ENCODE measurements around the gene DCUN1D1. TPM values are rescaled to one million over a fixed set of nuclear protein-coding genes. Genes with fewer than 3 reads are reported as not detected.
"Not testable (repeated sequence)": the region's sequence is repeated elsewhere in the genome, so short reads cannot be mapped to it uniquely, and the experiment has no call there.

The DCUN1D1 gene
- 10 to 100 TPM; 60.2 to 63.1 TPM for total RNA-seq

- peak within 1 kb of the TSS; percentile 81 for H3K27ac Mint-ChIP-seq
- no peaks in the 10 kb centered on the region for H3K36me3 Mint-ChIP-seq (ENCODE audit: low read depth)
- H3K27me3 Mint-ChIP-seq = no peaks in the 10 kb centered on the region
- ChIA-PET CTCF (no interaction called here), POLR2A (interaction anchor here (0.6 to 2.1 kb wide), 10 partner anchors 9 to 657 kb away, joined by 3 to 11 read pairs (median 3); no protein-coding TSS in a partner anchor)
- no peaks in the 10 kb centered on the region for H3K9me3 Mint-ChIP-seq
- H3K4me3 Mint-ChIP-seq = peak within 1 kb of the TSS; percentile 93
- peak; percentile 89 for DNase-seq
- peaks cover 29% of the 10 kb centered on the region for H3K4me1 Mint-ChIP-seq
These were observed at the start of gene DCUN1D1 for GRCh38 chr3:182980204-182981037. Gene DCUN1D1, minus strand, starts transcription at chr3:182980538. Its CDS starts 49 bp downstream, at chr3:182980489.

GRCh38 chr3:183028416-183028815 lies 48.1 kb upstream of the DCUN1D1 start:
- CTCF ChIA-PET = no interaction called here
- no peak overlapping the region for H3K4me3 Mint-ChIP-seq
- no peak overlapping the region for H3K27ac Mint-ChIP-seq
- DNase-seq = no peak
- POLR2A ChIA-PET = no interaction called here
- H3K27me3 Mint-ChIP-seq = no peaks in the 10 kb centered on the region
- H3K9me3 Mint-ChIP-seq = no peaks in the 10 kb centered on the region
- H3K36me3 Mint-ChIP-seq (ENCODE audit: low read depth) = peaks cover 28% of the 10 kb centered on the region
- no peaks in the 10 kb centered on the region for H3K4me1 Mint-ChIP-seq

GRCh38 chr3:183027276-183027675 lies 46.9 kb upstream of the DCUN1D1 start:
- CTCF ChIA-PET = no interaction called here
- H3K27me3 Mint-ChIP-seq = no peaks in the 10 kb centered on the region
- POLR2A ChIA-PET = no interaction called here
- H3K4me3 Mint-ChIP-seq = no peak overlapping the region
- no peaks in the 10 kb centered on the region for H3K9me3 Mint-ChIP-seq
- H3K27ac Mint-ChIP-seq = no peak overlapping the region
- no peak for DNase-seq
- H3K4me1 Mint-ChIP-seq = no peaks in the 10 kb centered on the region
- H3K36me3 Mint-ChIP-seq (ENCODE audit: low read depth) = peaks cover 24% of the 10 kb centered on the region

GRCh38 chr3:183022936-183023516 lies 42.7 kb upstream of the DCUN1D1 start:
- Mint-ChIP-seq H3K27ac (no peak overlapping the region), H3K4me1 (no peaks in the 10 kb centered on the region), H3K27me3 (no peaks in the 10 kb centered on the region), H3K4me3 (no peak overlapping the region), H3K9me3 (no peaks in the 10 kb centered on the region), H3K36me3 (ENCODE audit: low read depth) (peaks cover 28% of the 10 kb centered on the region)
- POLR2A ChIA-PET = no interaction called here
- no peak for DNase-seq
- CTCF ChIA-PET = no interaction called here

GRCh38 chr3:183018421-183019192 lies 38.3 kb upstream of the DCUN1D1 start:
- H3K27me3 Mint-ChIP-seq = no peaks in the 10 kb centered on the region
- no peak for DNase-seq
- H3K36me3 Mint-ChIP-seq (ENCODE audit: low read depth) = peaks cover 33% of the 10 kb centered on the region
- POLR2A ChIA-PET = no interaction called here
- no peaks in the 10 kb centered on the region for H3K4me1 Mint-ChIP-seq
- H3K9me3 Mint-ChIP-seq = no peaks in the 10 kb centered on the region
- CTCF ChIA-PET = no interaction called here
- H3K4me3 Mint-ChIP-seq = no peak overlapping the region
- no peak overlapping the region for H3K27ac Mint-ChIP-seq

- no peak overlapping the region for H3K27ac Mint-ChIP-seq
- no peak for DNase-seq
- ChIA-PET CTCF (no interaction called here), POLR2A (no interaction called here)
- peaks cover 21% of the 10 kb centered on the region for H3K36me3 Mint-ChIP-seq (ENCODE audit: low read depth)
- H3K4me3 Mint-ChIP-seq = no peak overlapping the region
- H3K4me1 Mint-ChIP-seq = no peaks in the 10 kb centered on the region
- H3K9me3 Mint-ChIP-seq = no peaks in the 10 kb centered on the region
- H3K27me3 Mint-ChIP-seq = no peaks in the 10 kb centered on the region
These were observed 34.8 kb upstream of the DCUN1D1 start for GRCh38 chr3:183015185-183015584.

- H3K4me1 Mint-ChIP-seq = no peaks in the 10 kb centered on the region
- no peak overlapping the region for H3K27ac Mint-ChIP-seq
- ChIA-PET POLR2A (no interaction called here), CTCF (no interaction called here)
- H3K9me3 Mint-ChIP-seq = no peaks in the 10 kb centered on the region
- H3K4me3 Mint-ChIP-seq = no peak overlapping the region
- H3K36me3 Mint-ChIP-seq (ENCODE audit: low read depth) = peaks cover 13% of the 10 kb centered on the region
- H3K27me3 Mint-ChIP-seq = no peaks in the 10 kb centered on the region
- DNase-seq = no peak
These were observed 33.5 kb upstream of the DCUN1D1 start for GRCh38 chr3:183013856-183014255.

- POLR2A ChIA-PET = no interaction called here
- Mint-ChIP-seq H3K27me3 (no peaks in the 10 kb centered on the region), H3K9me3 (no peaks in the 10 kb centered on the region), H3K4me1 (no peaks in the 10 kb centered on the region), H3K27ac (no peak overlapping the region), H3K36me3 (ENCODE audit: low read depth) (peaks cover 9% of the 10 kb centered on the region), H3K4me3 (no peak overlapping the region)
- CTCF ChIA-PET = no interaction called here
- DNase-seq = no peak
These were observed 32.7 kb upstream of the DCUN1D1 start for GRCh38 chr3:183013074-183013473.

- Mint-ChIP-seq H3K36me3 (ENCODE audit: low read depth) (no peaks in the 10 kb centered on the region), H3K27ac (no peak overlapping the region), H3K9me3 (no peaks in the 10 kb centered on the region), H3K27me3 (no peaks in the 10 kb centered on the region), H3K4me1 (no peaks in the 10 kb centered on the region), H3K4me3 (no peak overlapping the region)
- POLR2A ChIA-PET = no interaction called here
- CTCF ChIA-PET = no interaction called here
- no peak for DNase-seq
These were observed 28.5 kb upstream of the DCUN1D1 start for GRCh38 chr3:183008800-183009199.

- H3K4me3 Mint-ChIP-seq = no peak overlapping the region
- H3K27ac Mint-ChIP-seq = no peak overlapping the region
- CTCF ChIA-PET = no interaction called here
- DNase-seq = no peak
- POLR2A ChIA-PET = no interaction called here
- no peaks in the 10 kb centered on the region for H3K4me1 Mint-ChIP-seq
- H3K27me3 Mint-ChIP-seq = no peaks in the 10 kb centered on the region
- H3K9me3 Mint-ChIP-seq = no peaks in the 10 kb centered on the region
- H3K36me3 Mint-ChIP-seq (ENCODE audit: low read depth) = no peaks in the 10 kb centered on the region
These were observed 28.0 kb upstream of the DCUN1D1 start for GRCh38 chr3:183008303-183008702.

- Mint-ChIP-seq H3K36me3 (ENCODE audit: low read depth) (no peaks in the 10 kb centered on the region), H3K9me3 (no peaks in the 10 kb centered on the region), H3K27me3 (no peaks in the 10 kb centered on the region), H3K4me1 (no peaks in the 10 kb centered on the region), H3K27ac (no peak overlapping the region), H3K4me3 (no peak overlapping the region)
- ChIA-PET CTCF (no interaction called here), POLR2A (no interaction called here)
- DNase-seq = no peak
These were observed 26.2 kb upstream of the DCUN1D1 start for GRCh38 chr3:183006396-183007002.

- ChIA-PET CTCF (no interaction called here), POLR2A (no interaction called here)
- Mint-ChIP-seq H3K4me1 (no peaks in the 10 kb centered on the region), H3K36me3 (ENCODE audit: low read depth) (no peaks in the 10 kb centered on the region), H3K27ac (no peak overlapping the region), H3K27me3 (peaks cover 8% of the 10 kb centered on the region), H3K4me3 (no peak overlapping the region), H3K9me3 (no peaks in the 10 kb centered on the region)
- no peak for DNase-seq
These were observed 19.4 kb upstream of the DCUN1D1 start for GRCh38 chr3:182999767-183000166.

- H3K4me1 Mint-ChIP-seq; CTCF ChIA-PET; H3K27me3 Mint-ChIP-seq; H3K36me3 Mint-ChIP-seq (ENCODE audit: low read depth); POLR2A ChIA-PET; H3K4me3 Mint-ChIP-seq; DNase-seq; H3K27ac Mint-ChIP-seq; H3K9me3 Mint-ChIP-seq: not testable (repeated sequence)
These were observed 13.3 kb upstream of the DCUN1D1 start for GRCh38 chr3:182993486-182994201.
